Activated CD4-positive, CD25-positive, alpha-beta regulatory T cell (primary cell): ENCODE results near the gene KLHL9.
A peak's percentile ranks its signal among the peaks of the same experiment; 100 is the strongest.
"Not testable (repeated sequence)": the region's sequence is repeated elsewhere in the genome, so short reads cannot be mapped to it uniquely, and the experiment has no call there.

ENCODE experiments used
- DNase-seq, 4 experiments: peaks; one replicate each; lab custom pipeline; 2025; lab: John Stamatoyannopoulos, UW

KLHL9 gene

GRCh38 chr9:21334701-21335632, at the start of gene KLHL9:
Gene KLHL9, minus strand, starts transcription at chr9:21335404. Its CDS starts 545 bp downstream, at chr9:21334859.
- DNase-seq = peak; percentile 68 to 74 (median 71)

GRCh38 chr9:21383627-21384026, 48.4 kb upstream of the KLHL9 start:
- no peak for DNase-seq

DNA sequence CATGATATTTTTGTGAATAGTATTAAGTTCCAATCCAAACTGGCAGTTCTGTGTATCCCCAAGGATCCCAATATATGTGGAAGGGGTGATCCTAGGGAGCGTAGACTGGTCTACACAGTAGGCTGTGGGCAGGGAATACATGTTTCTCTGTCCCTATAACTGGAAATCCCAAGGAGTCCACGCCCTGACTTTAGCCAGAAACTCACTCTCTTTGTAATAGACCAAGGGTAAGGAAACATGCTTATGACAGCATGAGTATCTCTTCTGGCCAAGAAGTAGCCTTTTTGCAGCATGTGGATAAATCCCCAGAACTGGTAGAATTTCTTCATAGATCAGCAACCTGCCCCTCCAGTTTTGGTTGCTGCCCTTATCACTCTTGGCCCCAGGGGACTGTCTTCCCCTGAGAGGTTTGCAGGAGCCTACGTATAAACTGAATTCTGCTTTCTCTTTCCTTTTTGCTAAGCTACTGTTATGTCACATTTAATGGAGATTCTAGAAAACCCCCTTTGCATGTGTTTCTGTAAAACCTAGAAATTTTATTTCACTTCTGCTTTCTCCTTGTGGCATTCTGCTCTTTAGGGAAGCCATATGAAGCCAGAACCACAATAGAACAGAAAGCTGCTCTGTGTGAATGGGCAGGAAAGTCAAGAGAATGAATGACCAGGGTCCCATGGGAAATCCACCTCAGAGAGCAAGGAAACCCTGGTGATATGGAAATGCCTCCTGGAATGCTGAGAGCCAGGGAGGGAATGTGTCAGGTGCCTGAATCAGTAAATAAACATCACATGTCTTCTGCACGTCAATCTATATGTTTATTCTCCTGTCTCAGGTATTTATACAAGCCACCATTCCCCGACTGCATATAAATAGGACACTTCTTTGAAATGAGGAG, 46.5 kb upstream of the KLHL9 start:
- no peak for DNase-seq

DNA sequence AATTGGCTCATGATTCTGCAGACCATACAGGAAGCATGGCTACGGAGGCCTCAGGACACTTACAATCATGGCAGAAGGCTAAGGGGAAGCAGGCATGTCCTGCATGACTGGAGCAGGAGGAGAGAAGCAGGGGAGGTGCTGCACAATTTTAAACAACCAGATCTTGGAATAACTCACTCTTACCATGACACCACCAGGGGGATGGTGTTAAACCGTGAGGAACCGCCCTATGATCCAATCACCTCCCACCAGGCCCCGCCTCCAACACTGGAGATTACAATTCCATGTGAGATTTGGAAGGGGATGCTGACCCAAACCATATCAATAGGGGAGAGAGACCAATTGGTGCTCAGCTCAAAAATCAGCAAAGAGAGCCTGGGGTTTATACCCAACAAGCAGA, 36.3 kb upstream of the KLHL9 start:
- DNase-seq = not testable (repeated sequence)

- DNase-seq = no peak
Measured at GRCh38 chr9:21367957-21368356, 32.8 kb upstream of the KLHL9 start, which contains the start of gene IFNA13. Gene IFNA13, minus strand, starts transcription at chr9:21368057. Its CDS starts 47 bp downstream, at chr9:21368010.

GRCh38 chr9:21367169-21367568, 32.0 kb upstream of the KLHL9 start:
- DNase-seq = not testable (repeated sequence)

GRCh38 chr9:21362287-21362686, 27.1 kb upstream of the KLHL9 start:
- DNase-seq = no peak

DNA sequence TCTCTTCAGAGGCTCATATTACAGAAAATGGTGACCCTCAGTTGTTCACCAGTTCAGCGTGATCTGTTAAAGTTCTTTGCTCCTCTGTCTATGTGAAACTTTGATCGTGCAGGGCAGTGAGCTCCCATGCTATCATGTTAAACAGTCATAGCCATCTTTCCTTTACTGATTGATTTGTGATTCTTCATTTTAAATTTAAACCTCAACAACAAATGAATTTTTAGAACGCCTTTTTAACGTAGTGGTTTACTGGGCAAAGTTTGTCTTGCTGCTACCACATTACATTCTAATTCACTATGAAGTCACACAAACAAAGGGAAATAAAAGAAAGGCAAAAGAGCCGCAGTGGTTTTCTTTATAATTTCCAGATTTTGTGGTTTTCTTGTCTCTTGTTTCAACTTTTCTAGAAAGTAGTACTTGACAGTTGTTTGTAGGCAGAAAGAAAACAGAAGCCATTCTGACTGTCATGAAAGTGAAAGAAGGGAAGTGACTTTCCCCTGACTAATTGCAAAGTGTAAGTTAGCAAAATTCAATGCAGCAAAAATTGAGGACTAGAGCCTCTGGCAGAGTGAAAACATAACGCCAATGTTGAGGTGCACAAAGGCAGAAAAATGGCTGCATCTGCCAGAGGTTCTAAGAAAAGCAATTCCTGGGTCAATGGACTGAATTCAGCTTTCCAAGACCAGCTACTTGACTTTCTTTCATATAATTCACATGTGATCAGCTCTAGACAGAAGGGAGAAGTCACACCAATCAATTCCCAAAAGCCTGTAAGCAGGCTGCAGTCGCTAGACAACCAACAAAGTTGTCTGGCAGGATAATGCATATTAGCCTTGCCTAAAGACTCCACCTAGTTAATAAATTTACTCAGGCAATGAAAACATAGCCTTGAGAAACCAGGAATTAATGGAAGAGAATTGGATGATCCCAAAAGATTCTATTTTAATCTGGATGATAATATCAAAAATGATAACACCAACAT, 22.6 kb upstream of the KLHL9 start:
- no peak for DNase-seq

- DNase-seq = no peak
Measured at GRCh38 chr9:21350787-21351186, 15.6 kb upstream of the KLHL9 start, which contains the start of gene IFNA6. Gene IFNA6, minus strand, starts transcription at chr9:21350887. Its CDS starts 0 bp downstream, at chr9:21350887.

- DNase-seq = no peak
Measured at GRCh38 chr9:21348430-21348970, 13.3 kb upstream of the KLHL9 start.

DNA sequence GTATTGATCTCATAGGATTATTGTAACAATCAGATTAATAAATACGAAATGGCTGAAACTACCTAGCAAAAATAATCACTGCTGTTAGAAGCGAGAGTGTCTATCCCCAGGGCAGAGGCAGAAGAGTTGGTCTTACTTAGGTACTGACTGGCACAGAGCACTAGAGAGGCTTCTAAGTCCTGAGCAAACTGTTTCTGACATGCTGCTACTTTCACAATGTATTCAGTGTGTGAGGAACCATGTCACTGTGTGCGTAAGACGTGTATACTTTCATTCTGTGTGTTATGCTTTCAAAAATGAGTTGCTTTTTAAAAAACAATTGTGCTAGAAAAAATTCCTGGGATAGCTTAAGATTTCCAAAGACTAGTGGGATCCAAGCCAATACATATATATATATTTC, 5.5 kb upstream of the KLHL9 start:
- no peak for DNase-seq

DNA sequence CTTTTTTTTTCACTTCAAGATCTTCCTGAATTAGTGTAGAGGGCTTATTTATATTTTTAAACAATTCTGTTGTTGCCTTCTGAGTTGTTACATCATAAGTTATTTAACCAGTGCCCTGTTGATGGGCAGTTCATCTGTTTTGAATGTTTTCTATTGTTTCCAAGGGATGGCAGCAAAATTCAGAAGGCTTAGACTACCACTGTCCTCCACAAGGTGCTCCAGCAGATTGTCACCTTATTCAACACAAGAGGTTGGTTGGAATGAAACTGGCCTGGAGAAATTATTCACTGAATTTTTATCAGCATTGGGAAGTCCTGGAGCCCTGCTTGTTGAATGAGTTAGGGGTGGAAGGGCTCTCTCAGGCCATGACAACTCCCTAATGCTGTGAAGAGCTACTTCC, 1.3 kb upstream of the KLHL9 start:
- no peak for DNase-seq

DNA sequence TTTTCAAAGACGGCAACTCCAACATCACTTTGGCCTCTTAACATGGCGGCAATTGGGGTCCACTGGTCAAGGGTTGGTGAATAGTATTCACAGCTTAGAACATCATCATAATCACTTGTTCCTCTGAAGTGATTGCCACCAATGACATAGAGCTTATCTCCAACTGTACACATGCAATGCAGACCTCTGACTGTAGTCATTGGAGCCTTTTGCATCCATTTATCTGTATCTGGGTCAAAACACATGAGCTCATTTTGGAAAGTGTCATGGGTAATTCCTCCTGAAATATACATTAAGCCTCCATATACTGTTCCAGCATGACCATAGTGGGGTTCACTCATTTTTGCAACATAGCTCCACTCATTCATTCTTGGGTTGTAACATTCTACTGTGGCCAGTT, 2.0 kb downstream of the KLHL9 start:
- no peak for DNase-seq

GRCh38 chr9:21331676-21332402, 3.4 kb downstream of the KLHL9 start:
- no peak for DNase-seq

DNA sequence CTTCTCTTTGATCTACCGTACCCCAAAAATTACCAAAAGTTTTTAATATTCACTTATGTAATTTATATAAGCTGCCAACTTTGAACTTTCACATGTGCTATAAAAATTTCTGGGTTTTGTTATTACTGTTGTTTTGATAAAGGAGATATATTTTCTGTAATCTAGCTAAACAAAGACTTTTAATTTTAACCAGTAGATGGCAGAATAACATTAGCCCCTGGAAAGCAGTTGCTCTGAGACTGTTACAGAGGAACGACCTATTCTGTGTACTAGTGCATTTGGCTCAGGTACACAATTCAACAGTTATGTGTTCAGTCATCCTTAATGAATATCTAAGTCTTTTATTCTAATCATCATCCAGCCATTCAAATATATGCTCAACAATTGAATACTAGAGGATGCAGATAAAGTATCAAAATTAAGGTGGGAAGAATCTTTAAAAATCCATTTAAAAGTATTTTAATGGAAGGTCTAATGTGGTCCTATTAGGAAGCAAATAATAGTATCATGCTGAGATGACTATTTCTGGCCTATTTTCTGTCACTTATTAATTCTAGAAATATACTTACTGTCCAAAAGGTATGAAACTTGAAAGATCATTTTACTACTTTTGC, 8.6 kb downstream of the KLHL9 start:
- DNase-seq = no peak

DNA sequence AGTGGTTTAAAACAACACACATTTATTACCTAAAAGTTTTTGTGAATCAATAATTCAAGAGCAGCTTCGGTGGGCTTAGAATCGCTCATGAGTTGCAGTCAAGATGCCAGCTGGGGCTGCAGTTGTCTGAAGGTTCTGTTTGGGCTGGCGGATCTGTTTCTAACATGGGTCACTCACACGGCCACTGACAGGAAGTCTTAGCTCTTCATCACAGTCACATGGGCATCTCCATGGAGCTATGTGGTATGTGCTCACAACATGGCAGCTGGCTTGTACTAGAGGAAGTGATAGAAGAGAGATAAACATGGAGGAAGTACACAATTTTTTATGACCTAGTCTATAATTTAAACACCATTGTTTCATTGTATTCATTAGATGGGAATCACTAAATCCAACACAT, 11.2 kb downstream of the KLHL9 start:
- no peak for DNase-seq

- DNase-seq = no peak
Measured at GRCh38 chr9:21322911-21323461, 12.2 kb downstream of the KLHL9 start.

DNA sequence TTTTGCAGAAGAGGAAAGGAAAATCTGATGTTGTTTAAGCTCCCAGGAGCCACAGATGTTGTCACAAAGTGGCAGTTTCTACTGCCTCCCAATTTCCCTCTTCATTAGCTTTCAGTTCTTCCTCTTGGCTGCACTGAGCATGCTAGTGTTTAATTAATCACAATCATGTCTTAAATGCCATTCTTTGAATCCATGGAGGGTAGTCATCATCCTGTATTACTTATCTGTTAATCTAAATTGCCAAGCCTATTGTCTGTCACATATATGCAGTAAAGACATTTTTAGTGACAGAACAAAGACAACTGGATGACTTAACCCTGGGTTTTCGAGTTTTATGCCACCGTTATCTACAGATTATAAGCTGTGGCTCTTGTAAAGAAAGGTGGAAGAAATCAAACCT, 14.7 kb downstream of the KLHL9 start:
- DNase-seq = no peak
